COLO829 (cell line): ENCODE measurements around the gene S100A1.
"Not testable (repeated sequence)": the region's sequence is repeated elsewhere in the genome, so short reads cannot be mapped to it uniquely, and the experiment has no call there.

Experiments
- DNase-seq: peaks from one replicate; pipeline ENCODE4 v3.0.0; 2012; ENCODE audit warnings: low spot score

S100A1 gene

GRCh38 chr1:153658400-153659174 is 30.4 kb downstream of the S100A1 start, which contains the start of gene SNAPIN:
Gene SNAPIN, plus strand, starts transcription at chr1:153658703. Its CDS starts 41 bp downstream, at chr1:153658744.
- peak; percentile 90 for DNase-seq

GRCh38 chr1:153659175-153659534 is 30.9 kb downstream of the S100A1 start:
- no peak for DNase-seq

- no peak for DNase-seq
Observed at GRCh38 chr1:153659656-153660055, 31.4 kb downstream of the S100A1 start.

- DNase-seq = no peak
Observed at GRCh38 chr1:153661111-153661708, 33.0 kb downstream of the S100A1 start.

- DNase-seq = no peak
Observed at GRCh38 chr1:153662269-153662668, 34.0 kb downstream of the S100A1 start.

GRCh38 chr1:153663211-153663610 is 35.0 kb downstream of the S100A1 start:
- no peak for DNase-seq

- no peak for DNase-seq
Observed at GRCh38 chr1:153667439-153667838, 39.2 kb downstream of the S100A1 start.

- not testable (repeated sequence) for DNase-seq
Observed at GRCh38 chr1:153668672-153669071, 40.4 kb downstream of the S100A1 start.

GRCh38 chr1:153669606-153670005 is 41.4 kb downstream of the S100A1 start:
- no peak for DNase-seq

- DNase-seq = no peak
Observed at GRCh38 chr1:153670257-153670858, 42.1 kb downstream of the S100A1 start.

GRCh38 chr1:153670859-153671627 is 42.8 kb downstream of the S100A1 start, which contains the start of gene ILF2:
Gene ILF2, minus strand, starts transcription at chr1:153670993. Its CDS starts 71 bp downstream, at chr1:153670922.
- DNase-seq = peak; percentile 100

GRCh38 chr1:153671628-153672353 is 43.6 kb downstream of the S100A1 start:
- DNase-seq = not testable (repeated sequence)

- no peak for DNase-seq
Observed at GRCh38 chr1:153673511-153673910, 45.3 kb downstream of the S100A1 start.

GRCh38 chr1:153677718-153678518 is 49.7 kb downstream of the S100A1 start:
- DNase-seq = peak; percentile 53

GRCh38 chr1:153678519-153679336 is 50.5 kb downstream of the S100A1 start, which contains the start of gene NPR1:
Gene NPR1, plus strand, starts transcription at chr1:153678688. Its CDS starts 421 bp downstream, at chr1:153679109.
- DNase-seq = peak; percentile 28

GRCh38 chr1:153679337-153680119 is 51.3 kb downstream of the S100A1 start:
- no peak for DNase-seq

- DNase-seq = no peak
Observed at GRCh38 chr1:153680120-153680403, 51.8 kb downstream of the S100A1 start.
